ENCODE results near the gene ADAMTS4. TPM values are rescaled to one million over a fixed set of nuclear protein-coding genes. Genes with fewer than 3 reads are reported as not detected.

The ADAMTS4 gene
- total and polyA plus RNA-seq, 9 of the 15 experiments (the other 6 are each of a cell fraction or from before 2014, with no cell fraction given), result 0.07 to 3.7 (median 0.41) TPM

- TF ChIP-seq SNAPC5 (CRISPR knock-in tag; IDR thresholded peaks at IDR 0.05) (no peak), SMAD3 (CRISPR knock-in tag; conservative IDR thresholded peaks at IDR 0.05) (no peak), ZNF263 (CRISPR knock-in tag; IDR thresholded peaks at IDR 0.05; ENCODE audit: borderline replicate concordance) (no peak), GATAD2B (IDR thresholded peaks at IDR 0.05; ENCODE audit: borderline replicate concordance) (no peak), ERF (CRISPR knock-in tag; IDR thresholded peaks at IDR 0.05) (peak; percentile 55; the same call in 1 of the 2 replicates), MAX (CRISPR knock-in tag; IDR thresholded peaks at IDR 0.05) (no peak)
Observed at GRCh38 chr1:161215076-161215475, 16.2 kb upstream of the ADAMTS4 start, which contains the start of gene FCER1G (continued).

DNA sequence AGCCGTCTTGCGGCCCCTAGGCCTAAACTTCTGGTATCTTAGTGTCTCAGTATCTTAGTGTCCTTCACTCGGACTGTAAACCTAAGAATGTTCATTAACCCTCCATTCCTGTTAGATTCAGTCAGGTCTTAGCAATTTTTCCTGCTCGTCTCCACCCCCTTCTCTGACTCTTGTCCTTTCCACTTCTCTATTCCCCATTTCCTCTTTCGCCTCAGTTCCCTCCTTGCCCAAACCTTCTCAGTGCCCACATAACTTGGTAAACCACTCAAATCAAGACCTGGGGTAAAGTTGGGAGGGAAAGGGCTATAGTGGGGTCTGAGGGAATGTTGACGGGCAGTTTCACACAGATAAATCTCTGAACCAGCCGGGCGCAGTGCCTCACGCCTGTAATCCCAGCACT lies 15.5 kb upstream of the ADAMTS4 start:
- H3K9ac ChIP-seq (ENCODE audit: insufficient read depth in 1 of 2, low read depth in 2 of 2, low read length in 2 of 2), result no peak overlapping the region
- in situ Hi-C loops (cut with MboI), result no loop called here
- H3K4me1 ChIP-seq (replicated peaks in 1 of 2; ENCODE audit: control insufficient read depth in 2 of 2, insufficient read depth in 2 of 2, low read length in 2 of 2), result peaks cover 7 to 23% of the 10 kb centered on the region in 2 experiments; a peak in 4 of 5 replicates
- no peaks in the 10 kb centered on the region for H3K9me1 ChIP-seq (ENCODE audit: control insufficient read depth, insufficient read depth, low read length)
- peaks cover 52% of the 10 kb centered on the region for H3K36me3 ChIP-seq (ENCODE audit: control insufficient read depth, insufficient read depth, low read length)
- no peaks in the 10 kb centered on the region for H3K27me3 ChIP-seq (ENCODE audit: control insufficient read depth in 2 of 2, insufficient read depth in 2 of 2, low read length in 2 of 2)
- no peak overlapping the region for H3K4me2 ChIP-seq (ENCODE audit: insufficient read depth, low read length)
- H3K9me3 ChIP-seq (replicated peaks; ENCODE audit: control insufficient read depth, insufficient read depth, low read depth, low read length), result no peaks in the 10 kb centered on the region
- FAIRE-seq (no peak), DNase-seq (ENCODE audit: extremely low read depth in 1 of 4, low spot score in 3 of 4) (no peak), ATAC-seq (no peak)
- H4K20me1 ChIP-seq (replicated peaks; ENCODE audit: control insufficient read depth, insufficient read depth, low read length), result 0 out of 2 replicates have a peak, but pooled peaks cover 4% of the 10 kb centered on the region
- ChIA-PET POLR2A (interaction anchor here (0.7 kb wide), 1 partner anchor 12 kb away, joined by 3 read pairs; no protein-coding TSS in a partner anchor), CTCF (ENCODE audit: low intra/inter-chr PET ratio) (no interaction called here)
- H3K4me3 ChIP-seq, result no peak overlapping the region
- H2AFZ ChIP-seq (ENCODE audit: low read depth, low read length), result no peak overlapping the region
- 91% methylated on average over 9 of the region's 9 CpGs for WGBS (ENCODE audit: insufficient coverage, low coverage, missing lambda C conversion rate)
- BruUV-seq (replicated peaks), result no TSS peak
- H3K79me2 ChIP-seq (ENCODE audit: control insufficient read depth, insufficient read depth, low read length), result no peaks in the 10 kb centered on the region
- no peak overlapping the region for H3K27ac ChIP-seq (ENCODE audit: extremely low read depth, low read depth, low read length)
- intact Hi-C loops (cut with micrococcal nuclease), result no loop called here
- TF ChIP-seq CBX1 (IDR thresholded peaks at IDR 0.05; ENCODE audit: low read depth), result no peak
- TF ChIP-seq RNF2 (IDR thresholded peaks at IDR 0.05), result no peak
- no peak for TF ChIP-seq JUNB (CRISPR knock-in tag; conservative IDR thresholded peaks at IDR 0.05)
- TF ChIP-seq ZZZ3 (IDR thresholded peaks at IDR 0.05), result no peak
- TF ChIP-seq MECOM (CRISPR knock-in tag; IDR thresholded peaks at IDR 0.05), result no peak
- TF ChIP-seq GATAD2A (IDR thresholded peaks at IDR 0.05), result no peak
- TF ChIP-seq ZC3H8 (IDR thresholded peaks at IDR 0.05), result no peak
- TF ChIP-seq ZNF644 (tag; IDR thresholded peaks at IDR 0.05; ENCODE audit: low read depth), result no peak
- TF ChIP-seq TAL1 (IDR thresholded peaks at IDR 0.05), result no peak
- no peak for TF ChIP-seq ZNF133 (CRISPR knock-in tag; IDR thresholded peaks at IDR 0.05)
- TF ChIP-seq ATF1 (CRISPR knock-in tag; IDR thresholded peaks at IDR 0.05), result no peak
- TF ChIP-seq ATF1 (tag; IDR thresholded peaks at IDR 0.05), result no peak
- no peak for TF ChIP-seq ZBTB33 (CRISPR knock-in tag; IDR thresholded peaks at IDR 0.05)
- TF ChIP-seq, protein P1, sequence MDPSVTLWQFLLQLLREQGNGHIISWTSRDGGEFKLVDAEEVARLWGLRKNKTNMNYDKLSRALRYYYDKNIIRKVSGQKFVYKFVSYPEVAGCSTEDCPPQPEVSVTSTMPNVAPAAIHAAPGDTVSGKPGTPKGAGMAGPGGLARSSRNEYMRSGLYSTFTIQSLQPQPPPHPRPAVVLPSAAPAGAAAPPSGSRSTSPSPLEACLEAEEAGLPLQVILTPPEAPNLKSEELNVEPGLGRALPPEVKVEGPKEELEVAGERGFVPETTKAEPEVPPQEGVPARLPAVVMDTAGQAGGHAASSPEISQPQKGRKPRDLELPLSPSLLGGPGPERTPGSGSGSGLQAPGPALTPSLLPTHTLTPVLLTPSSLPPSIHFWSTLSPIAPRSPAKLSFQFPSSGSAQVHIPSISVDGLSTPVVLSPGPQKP (CRISPR knock-in tag; IDR thresholded peaks at IDR 0.05), result no peak
- TF ChIP-seq ZBTB17 (CRISPR knock-in tag; IDR thresholded peaks at IDR 0.05), result no peak
- no peak for TF ChIP-seq RBM39 (optimal IDR thresholded peaks at IDR 0.05; ENCODE audit: low read depth, low read length)
